NT2/D1 (cell line): ENCODE measurements around the gene PCGF1.

Experiments used
- SUZ12 ChIP-seq: IDR thresholded peaks from 2 replicates; pipeline ENCODE4 v1.6.1; 2011; ENCODE audit not compliant: insufficient read length, insufficient read depth; ENCODE audit errors: extremely low read depth
- YY1 ChIP-seq: IDR thresholded peaks from 2 replicates; pipeline ENCODE4 v1.6.1; 2011; ENCODE audit not compliant: insufficient read length, insufficient read depth
- ZNF274 ChIP-seq: IDR thresholded peaks from 2 replicates; pipeline ENCODE4 v1.6.1; 2011; ENCODE audit warnings: mild to moderate bottlenecking, low read depth, low read length

DNA sequence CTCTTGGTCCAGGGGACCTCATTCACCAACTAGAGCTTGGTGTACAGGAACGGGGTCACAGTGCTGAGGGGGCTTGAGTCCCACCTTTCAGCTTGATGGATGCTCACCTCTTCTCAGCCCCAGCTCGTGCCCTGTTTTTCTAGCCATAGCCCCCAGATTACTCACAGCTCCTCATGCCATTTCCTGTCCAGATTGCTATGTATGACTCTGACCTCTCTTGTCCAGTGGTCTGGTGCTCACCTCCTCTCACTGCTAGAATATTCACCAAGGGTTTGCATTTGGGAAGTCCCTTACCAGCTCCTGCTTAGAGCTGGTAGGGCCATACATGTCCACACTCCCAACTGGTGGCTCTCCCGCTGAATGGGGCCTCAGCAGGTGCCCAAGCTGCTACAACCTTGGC lies 13.9 kb downstream of the PCGF1 start:
- no peak for TF ChIP-seq YY1
- TF ChIP-seq SUZ12: no peak
- no peak for TF ChIP-seq ZNF274
